GM18873 (cell line): ENCODE results near the gene PIAS2.

ENCODE experiments used
- ATAC-seq: cut with Tn5 transposase; IDR thresholded peaks from one replicate; pipeline ENCODE4 v1.9.1; 2021; ENCODE audit warnings: mild to moderate bottlenecking, moderate library complexity, moderate number of reproducible peaks; ENCODE audit not compliant: unreplicated experiment, low FRiP score

PIAS2 gene

DNA sequence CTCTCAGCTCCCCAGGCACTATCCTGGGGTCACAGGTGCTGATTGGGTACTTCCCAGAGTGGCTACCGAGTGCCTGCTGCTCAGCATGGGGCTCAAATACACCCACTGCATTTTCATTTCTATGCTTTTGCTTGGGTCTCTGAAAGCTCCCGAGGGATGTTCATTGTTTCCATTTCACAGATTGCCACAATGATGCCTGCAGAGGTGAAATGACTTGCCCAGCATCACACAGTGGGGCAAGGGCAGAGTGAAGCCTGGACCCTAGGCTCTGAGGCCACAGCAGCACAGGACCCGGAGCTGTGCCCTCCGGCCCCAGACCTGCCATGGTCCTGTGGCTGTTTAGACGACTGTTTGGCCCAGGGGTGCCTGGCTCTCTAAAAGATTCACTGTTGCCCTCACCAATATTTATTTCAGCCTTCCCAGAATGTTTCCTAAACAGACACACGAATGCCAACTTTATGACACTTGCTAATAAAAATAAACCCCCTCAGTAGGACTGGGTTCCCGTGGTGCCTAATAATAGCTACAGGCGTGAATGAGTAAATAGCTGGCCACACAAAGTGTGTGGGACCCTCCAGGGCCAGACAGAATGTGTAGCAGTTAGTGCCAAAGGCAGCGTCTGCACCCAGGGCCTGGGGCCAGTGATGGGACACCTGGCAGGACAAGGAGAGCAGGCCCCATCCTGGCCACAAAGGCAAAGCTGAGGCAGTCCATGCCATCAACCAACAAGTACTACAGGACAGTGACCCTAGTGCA is 149.0 kb downstream of the PIAS2 start:
- no peak for ATAC-seq

GRCh38 chr18:46767217-46767616 is 150.1 kb downstream of the PIAS2 start:
- no peak for ATAC-seq

DNA sequence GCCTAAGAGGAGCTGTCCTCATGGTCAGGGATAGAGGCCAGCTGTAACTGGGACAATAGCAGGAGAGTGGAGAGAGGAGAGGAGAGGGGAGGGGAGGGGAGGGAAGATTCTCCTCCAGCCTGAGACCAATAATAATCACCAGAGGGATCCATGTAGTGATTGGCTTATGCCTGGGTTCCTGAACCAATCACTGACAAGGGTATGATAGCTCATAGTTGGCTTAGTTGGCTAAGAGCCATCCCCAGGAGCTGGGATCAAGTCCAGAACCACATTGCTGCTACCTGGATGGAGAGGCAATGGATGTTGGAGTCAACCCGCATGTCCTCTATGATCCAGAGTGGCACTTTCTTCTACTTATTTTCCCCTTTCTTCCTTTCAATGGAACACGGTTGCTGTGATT is 152.7 kb downstream of the PIAS2 start:
- no peak for ATAC-seq

DNA sequence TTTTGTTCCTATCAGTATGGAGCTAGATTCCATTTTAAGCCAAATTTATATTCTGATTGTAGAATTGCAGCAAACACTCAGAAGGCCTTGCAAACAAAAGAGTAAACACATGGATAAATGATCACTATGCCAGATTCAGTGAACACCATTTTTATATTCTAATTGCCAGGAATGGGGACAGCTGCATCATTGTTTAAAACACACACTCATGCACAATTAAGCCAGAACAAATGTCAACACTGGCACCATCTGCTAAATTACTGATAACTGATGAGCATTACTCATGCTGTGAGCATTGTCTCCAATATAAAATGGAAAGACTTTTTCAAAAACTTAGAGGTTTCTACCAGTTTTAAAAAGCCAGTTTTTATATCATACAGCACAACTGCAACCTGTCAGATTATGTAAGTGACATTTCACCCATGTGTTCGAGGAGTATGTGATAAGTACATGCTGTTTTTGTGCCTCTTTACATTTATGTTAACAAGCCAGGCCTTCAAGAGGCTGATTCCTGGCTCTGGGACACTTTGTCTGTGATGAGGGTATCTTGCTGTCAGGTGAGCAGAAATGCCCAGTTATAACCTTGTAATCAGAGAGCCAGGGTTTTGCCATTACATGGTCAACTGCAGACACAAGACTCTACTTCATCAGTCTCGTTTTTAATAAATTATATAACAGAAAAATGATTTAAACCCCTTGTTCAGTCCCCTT is 156.1 kb downstream of the PIAS2 start:
- no peak for ATAC-seq

- no peak for ATAC-seq
Observed at GRCh38 chr18:46759890-46760289, 157.4 kb downstream of the PIAS2 start.

DNA sequence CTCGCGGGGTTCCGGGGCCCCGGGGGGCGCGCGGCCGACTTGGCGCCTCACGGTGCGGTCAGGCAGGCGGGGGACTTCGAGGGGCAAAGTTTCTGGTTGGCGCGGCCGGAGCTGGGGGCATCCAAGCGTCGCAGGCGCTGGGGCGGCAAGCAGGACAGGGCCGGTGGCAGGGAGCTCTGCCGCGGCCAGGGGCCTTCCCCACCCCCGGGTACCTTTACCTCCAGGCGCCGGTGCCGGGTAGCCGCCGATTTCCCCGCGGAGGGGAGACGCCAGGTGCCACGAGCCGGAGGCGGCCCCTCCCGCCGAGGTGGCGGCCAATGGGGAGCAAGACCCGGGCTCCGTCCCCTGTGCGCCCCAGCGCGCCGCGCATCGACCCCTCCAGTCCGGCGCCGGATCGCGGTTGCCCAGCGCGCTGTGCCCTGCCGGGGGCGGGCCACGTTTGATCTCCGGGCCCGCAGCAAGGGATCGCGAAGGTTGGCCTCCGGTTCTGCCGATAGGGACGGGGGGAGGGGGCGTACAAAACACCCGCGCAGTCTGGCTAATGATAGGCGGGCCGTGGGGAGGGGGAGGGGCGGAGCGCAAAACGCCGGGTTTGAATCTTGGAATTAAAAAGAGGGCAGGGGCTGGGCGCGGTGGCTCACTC is 160.6 kb downstream of the PIAS2 start, which contains the start of gene ST8SIA5:
Gene ST8SIA5 (minus strand): TSS at position 495 of the 643 bp plus-strand sequence. CDS start 545 bp downstream, outside the sequence.
- no peak for ATAC-seq

GRCh38 chr18:46756025-46756558 is 161.2 kb downstream of the PIAS2 start:
- no peak for ATAC-seq

DNA sequence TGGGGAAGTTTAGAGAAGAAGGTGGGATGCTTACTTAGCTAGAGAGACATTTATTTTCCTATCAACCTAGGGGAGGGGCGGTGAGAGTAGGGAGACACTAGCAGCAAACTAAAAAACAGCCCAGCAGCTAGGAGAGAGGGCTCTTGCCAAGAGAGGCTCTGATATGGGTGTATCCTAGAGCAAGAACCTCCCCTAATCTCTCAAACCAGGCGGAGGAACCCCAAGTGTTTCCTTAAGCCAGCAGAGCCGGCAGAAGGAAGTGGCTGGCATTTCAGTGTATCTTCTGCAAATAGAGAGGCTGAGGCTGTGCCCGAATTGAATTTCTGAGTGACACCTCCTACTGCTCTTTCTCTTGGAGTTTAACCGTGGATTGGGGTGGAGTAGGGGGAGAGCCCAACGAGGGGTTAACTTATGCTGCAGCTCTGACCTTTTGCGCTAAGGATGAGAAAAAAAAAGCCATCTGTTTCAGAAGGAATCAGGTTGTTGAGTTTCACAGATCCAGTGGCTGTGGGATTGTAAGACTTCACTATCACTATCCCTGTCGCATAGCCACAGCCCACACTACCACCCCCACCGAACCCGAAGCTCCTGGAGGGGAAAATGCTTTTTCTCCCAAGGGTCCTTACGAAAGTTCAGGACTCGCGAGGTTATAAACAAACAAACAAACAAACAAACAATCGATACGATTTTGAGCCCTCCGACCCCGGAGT is 161.8 kb downstream of the PIAS2 start:
- no peak for ATAC-seq

DNA sequence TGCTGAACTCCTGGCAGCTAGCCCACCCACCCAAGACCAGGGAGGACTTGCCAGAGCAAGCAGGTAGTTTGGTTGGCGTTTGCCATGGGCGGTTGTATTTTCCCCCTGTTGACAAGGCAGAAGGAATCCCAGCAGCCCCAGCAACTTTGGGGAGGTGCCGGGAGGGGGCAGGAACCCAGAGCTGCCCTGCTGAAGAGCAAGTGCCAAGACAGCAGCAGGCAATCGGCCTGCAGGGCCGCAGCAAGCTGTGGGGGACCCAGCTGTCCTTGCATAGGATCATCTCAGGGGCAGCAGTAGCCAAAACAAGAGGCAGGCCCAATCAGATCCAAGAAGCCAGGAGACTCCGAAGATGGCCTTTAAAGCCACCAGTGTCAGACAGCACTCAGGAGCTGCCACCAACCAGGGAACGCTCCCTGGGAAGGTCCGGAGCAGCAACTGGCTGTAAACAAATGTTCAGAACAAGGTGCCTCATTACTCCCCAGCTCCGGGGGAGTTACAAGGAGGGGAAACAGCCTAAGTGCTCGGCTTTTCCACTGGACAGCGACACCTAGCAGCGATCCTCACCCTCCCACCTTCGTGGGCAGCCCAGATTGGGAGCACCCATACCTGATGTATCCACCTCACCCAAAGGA is 162.5 kb downstream of the PIAS2 start:
- ATAC-seq = no peak

GRCh38 chr18:46754188-46754587 is 163.1 kb downstream of the PIAS2 start:
- ATAC-seq = peak; percentile 70
